Astrocyte (in vitro differentiated cells and primary cell): ENCODE measurements around the gene ULK4. TPM values are rescaled to one million over a fixed set of nuclear protein-coding genes. Genes with fewer than 3 reads are reported as not detected.

Source experiments
- DNase-seq: peaks from one replicate; pipeline ENCODE4 v3.0.0-alpha.2; 2010; ENCODE audit warnings: low read depth
- FAIRE-seq: peaks from 2 replicates; lab custom pipeline; 2011; peaks lifted over from hg19 to GRCh38; lab: Jason Lieb, UNC
- H2AFZ ChIP-seq: 2 replicates; pipeline ENCODE4 v1.6.0; 2012; ENCODE audit warnings: low read depth, low read length, inconsistent platforms
- H3K27ac ChIP-seq: 2 replicates; pipeline ENCODE4 v1.5.1; 2011; ENCODE audit warnings: low read depth, low read length, inconsistent platforms
- H3K27me3 ChIP-seq: 2 replicates; pipeline ENCODE4 v1.6.0; 2011; ENCODE audit warnings: low read length, inconsistent platforms; ENCODE audit not compliant: insufficient read depth
- H3K36me3 ChIP-seq: 2 replicates; pipeline ENCODE4 v1.5.1; 2011; ENCODE audit warnings: low read length, inconsistent platforms; ENCODE audit not compliant: insufficient read depth
- H3K4me1 ChIP-seq: 2 replicates; pipeline ENCODE4 v1.5.1; 2011; ENCODE audit warnings: low read length, inconsistent platforms; ENCODE audit not compliant: insufficient read depth
- H3K4me2 ChIP-seq: 2 replicates; pipeline ENCODE4 v1.6.0; 2012; ENCODE audit warnings: low read length, inconsistent platforms
- H3K4me3 ChIP-seq: 2 replicates; pipeline ENCODE4 v1.5.1; 2011; ENCODE audit warnings: low read depth, mild to moderate bottlenecking, low read length, inconsistent platforms; ENCODE audit not compliant: insufficient read depth
- H3K79me2 ChIP-seq: 2 replicates; pipeline ENCODE4 v1.6.0; 2012; ENCODE audit warnings: mild to moderate bottlenecking, low read length, inconsistent platforms; ENCODE audit not compliant: insufficient read depth
- H3K9ac ChIP-seq: 2 replicates; pipeline ENCODE4 v1.6.0; 2012; ENCODE audit warnings: mild to moderate bottlenecking, low read length, inconsistent platforms
- H3K9me3 ChIP-seq: 2 replicates; pipeline ENCODE4 v1.5.1; 2012; ENCODE audit warnings: low read depth, mild to moderate bottlenecking, low read length, inconsistent platforms; ENCODE audit not compliant: insufficient read depth
- H4K20me1 ChIP-seq: 2 replicates; pipeline ENCODE4 v1.6.0; 2012; ENCODE audit warnings: low read length, inconsistent platforms; ENCODE audit not compliant: insufficient read depth
- H3K27ac Mint-ChIP-seq: one replicate; pipeline ENCODE4 v1.8.0; 2021; ENCODE audit warnings: mild to moderate bottlenecking, mixed read lengths; ENCODE audit not compliant: unreplicated experiment
- H3K27me3 Mint-ChIP-seq: one replicate; pipeline ENCODE4 v1.8.0; 2021; ENCODE audit warnings: low read depth, mixed read lengths; ENCODE audit not compliant: unreplicated experiment
- H3K36me3 Mint-ChIP-seq: one replicate; pipeline ENCODE4 v1.8.0; 2021; ENCODE audit warnings: low read depth, mixed read lengths; ENCODE audit not compliant: unreplicated experiment
- H3K4me1 Mint-ChIP-seq: one replicate; pipeline ENCODE4 v1.8.0; 2021; ENCODE audit warnings: low read depth, mixed read lengths; ENCODE audit not compliant: unreplicated experiment
- H3K4me3 Mint-ChIP-seq: one replicate; pipeline ENCODE4 v1.8.0; 2021; ENCODE audit warnings: mild to moderate bottlenecking, moderate library complexity, mixed read lengths; ENCODE audit not compliant: unreplicated experiment
- H3K9me3 Mint-ChIP-seq: one replicate; pipeline ENCODE4 v1.8.0; 2021; ENCODE audit warnings: mild to moderate bottlenecking, mixed read lengths; ENCODE audit not compliant: unreplicated experiment
- CTCF ChIP-seq: IDR thresholded peaks from 2 replicates; pipeline ENCODE4 v1.5.1; 2011; ENCODE audit warnings: low read depth, mild to moderate bottlenecking, inconsistent platforms, low read length, moderate library complexity; ENCODE audit not compliant: insufficient read depth
- EZH2 ChIP-seq: IDR thresholded peaks from 2 replicates; pipeline ENCODE4 v1.6.1; 2012; ENCODE audit warnings: mild to moderate bottlenecking, low read length, inconsistent platforms; ENCODE audit not compliant: insufficient read depth
- total RNA-seq: library from RNA; stranded (reverse); gene quantifications from 2 replicates; pipeline ENCODE4 v1.2.1, GENCODE V29; 2021

The ULK4 gene
- total RNA-seq, 1 donor from 2014 or later, result 6.6 TPM

- peaks cover 79% of the 10 kb centered on the region for H4K20me1 ChIP-seq
- no peaks in the 10 kb centered on the region for H3K36me3 ChIP-seq
- H3K27me3 ChIP-seq, result no peaks in the 10 kb centered on the region
- H3K79me2 ChIP-seq, result peaks cover 85% of the 10 kb centered on the region
- peak overlapping the region; percentile 97 for H3K9ac ChIP-seq
- peaks cover 37% of the 10 kb centered on the region for H3K4me1 Mint-ChIP-seq
- H3K4me2 ChIP-seq, result peak overlapping the region; percentile 93
- no peaks in the 10 kb centered on the region for H3K27me3 Mint-ChIP-seq
- H3K27ac Mint-ChIP-seq, result peak overlapping the region; percentile 27
- peaks cover 3% of the 10 kb centered on the region for H3K36me3 Mint-ChIP-seq
- peak overlapping the region; percentile 87 for H3K4me3 ChIP-seq
- DNase-seq, result peak; percentile 49
- H3K9me3 ChIP-seq, result no peaks in the 10 kb centered on the region
- peak overlapping the region; percentile 100 for H3K4me3 Mint-ChIP-seq
- no peaks in the 10 kb centered on the region for H3K9me3 Mint-ChIP-seq
- TF ChIP-seq EZH2, result no peak
- peak; percentile 35 for TF ChIP-seq CTCF
- no peak for FAIRE-seq
- no peak overlapping the region for H2AFZ ChIP-seq
- H3K4me1 ChIP-seq, result peaks cover 12% of the 10 kb centered on the region
- H3K27ac ChIP-seq, result no peak overlapping the region
Observed at GRCh38 chr3:41202834-41203345, 759.0 kb downstream of the ULK4 start.

- FAIRE-seq, result no peak
Observed at GRCh38 chr3:41202075-41202833, 759.6 kb downstream of the ULK4 start.

More at GRCh38 chr3:41202075-41202833, 759.6 kb downstream of the ULK4 start:
- TF ChIP-seq CTCF (no peak), EZH2 (no peak)
- Histone ChIP-seq H3K27ac (no peak overlapping the region), H3K4me2 (peak overlapping the region; percentile 93), H3K9ac (peak overlapping the region; percentile 97), H2AFZ (no peak overlapping the region), H3K4me1 (peaks cover 12% of the 10 kb centered on the region), H4K20me1 (peaks cover 73% of the 10 kb centered on the region), H3K9me3 (no peaks in the 10 kb centered on the region), H3K79me2 (peaks cover 78% of the 10 kb centered on the region), H3K27me3 (no peaks in the 10 kb centered on the region), H3K4me3 (peak overlapping the region; percentile 87), H3K36me3 (no peaks in the 10 kb centered on the region)
- no peak for DNase-seq
- Mint-ChIP-seq H3K27ac (peak overlapping the region; percentile 48), H3K9me3 (no peaks in the 10 kb centered on the region), H3K27me3 (no peaks in the 10 kb centered on the region), H3K4me3 (peak overlapping the region; percentile 100), H3K4me1 (peaks cover 31% of the 10 kb centered on the region), H3K36me3 (peaks cover 3% of the 10 kb centered on the region)
